SK-N-SH treated with all-trans-retinoic acid at 6 μM for 48 hours (cell line): Measurements from ENCODE around the gene COPZ2.
A peak's percentile ranks its signal among the peaks of the same experiment; 100 is the strongest.

Experiments used
- ATAC-seq: fragments of 200-7000 bp; cut with Tn5 transposase; 3 replicates; pipeline ENCODE4 v1.9.1; 2020; ENCODE audit warnings: mild to moderate bottlenecking, moderate library complexity
- ARNTL ChIP-seq: fragments of 450-650 bp; formaldehyde crosslinking; IDR thresholded peaks from 2 replicates; pipeline ENCODE4 v1.5.0; 2020; ENCODE audit warnings: low read depth, mild to moderate bottlenecking, moderate library complexity, borderline replicate concordance
- CSDC2 ChIP-seq: fragments of 250-450 bp; sonication (Bioruptor Pico); IDR thresholded peaks from 2 replicates; pipeline ENCODE4 v1.5.0; 2020; ENCODE audit warnings: mild to moderate bottlenecking, moderate library complexity
- CSRNP3 ChIP-seq: fragments of 250-450 bp; sonication (Bioruptor Pico); IDR thresholded peaks from 2 replicates; pipeline ENCODE4 v1.5.1; 2021; ENCODE audit warnings: mild to moderate bottlenecking, moderate library complexity
- GLIS3 ChIP-seq: fragments of 250-450 bp; sonication (Bioruptor Pico); IDR thresholded peaks from 2 replicates; pipeline ENCODE4 v1.5.0; 2020; ENCODE audit warnings: mild to moderate bottlenecking, moderate library complexity
- ISL1 ChIP-seq: fragments of 250-450 bp; sonication (Bioruptor Pico); IDR thresholded peaks from 2 replicates; pipeline ENCODE4 v2.1.2; 2022; ENCODE audit warnings: mild to moderate bottlenecking, moderate library complexity
- OSR1 ChIP-seq: fragments of 250-450 bp; sonication (Bioruptor Pico); IDR thresholded peaks from 2 replicates; pipeline ENCODE4 v1.8.0; 2022; ENCODE audit warnings: moderate library complexity, mild to moderate bottlenecking, inconsistent platforms
- PATZ1 ChIP-seq: fragments of 250-450 bp; sonication (Bioruptor Pico); IDR thresholded peaks from 2 replicates; pipeline ENCODE4 v1.8.0; 2020; ENCODE audit warnings: mild to moderate bottlenecking, moderate library complexity, borderline replicate concordance
- POU6F1 ChIP-seq: fragments of 250-450 bp; sonication (Bioruptor Pico); IDR thresholded peaks from 2 replicates; pipeline ENCODE4 v1.8.0; 2021; ENCODE audit warnings: low read depth, mild to moderate bottlenecking, moderate library complexity, borderline replicate concordance
- PPARA ChIP-seq: fragments of 250-450 bp; sonication (Bioruptor Pico); IDR thresholded peaks from 2 replicates; pipeline ENCODE4 v1.5.0; 2020; ENCODE audit warnings: mild to moderate bottlenecking, borderline replicate concordance
- SNAI2 ChIP-seq: fragments of 250-450 bp; sonication (Bioruptor Pico); IDR thresholded peaks from 2 replicates; pipeline ENCODE4 v1.5.0; 2020; ENCODE audit warnings: mild to moderate bottlenecking, moderate library complexity
- TCF4 ChIP-seq: fragments of 250-450 bp; sonication (Bioruptor Pico); IDR thresholded peaks from 2 replicates; pipeline ENCODE4 v1.8.0; 2021; ENCODE audit warnings: mild to moderate bottlenecking, moderate library complexity, borderline replicate concordance
- TOX ChIP-seq: fragments of 250-450 bp; sonication (Bioruptor Pico); IDR thresholded peaks from 2 replicates; pipeline ENCODE4 v1.8.0; 2021; ENCODE audit warnings: mild to moderate bottlenecking, moderate library complexity, borderline replicate concordance
- TSHZ2 ChIP-seq: fragments of 250-450 bp; sonication (Bioruptor Pico); IDR thresholded peaks from 2 replicates; pipeline ENCODE4 v1.5.0; 2020; ENCODE audit warnings: mild to moderate bottlenecking, moderate library complexity
- ZC3H10 ChIP-seq: fragments of 250-450 bp; sonication (Bioruptor Pico); IDR thresholded peaks from 2 replicates; pipeline ENCODE4 v1.5.1; 2021; ENCODE audit warnings: mild to moderate bottlenecking, moderate library complexity
- ZFP30 ChIP-seq: fragments of 450-650 bp; formaldehyde crosslinking; IDR thresholded peaks from 2 replicates; pipeline ENCODE4 v1.5.0; 2022; ENCODE audit warnings: mild to moderate bottlenecking, moderate library complexity
- ZNF565 ChIP-seq: fragments of 450-650 bp; formaldehyde crosslinking; conservative IDR thresholded peaks from 2 replicates; pipeline ENCODE4 v1.5.0; 2020; ENCODE audit warnings: low read depth, mild to moderate bottlenecking, moderate library complexity
- ZNF70 ChIP-seq: fragments of 450-650 bp; formaldehyde crosslinking; IDR thresholded peaks from 2 replicates; pipeline ENCODE4 v1.5.0; 2020; ENCODE audit warnings: mild to moderate bottlenecking, moderate library complexity
- ZNF8 ChIP-seq: fragments of 450-650 bp; formaldehyde crosslinking; IDR thresholded peaks from 2 replicates; pipeline ENCODE4 v1.5.0; 2020; ENCODE audit warnings: mild to moderate bottlenecking, moderate library complexity

Gene COPZ2

GRCh38 chr17:47996201-47996600, 41.4 kb downstream of the COPZ2 start (continued):
- TF ChIP-seq TSHZ2 (CRISPR knock-in tag), result peak; percentile 71; the same call in 1 of the 2 replicates
- no peak for TF ChIP-seq ZC3H10 (CRISPR knock-in tag)

GRCh38 chr17:47995241-47995935, 42.2 kb downstream of the COPZ2 start:
- TF ChIP-seq CSDC2 (CRISPR knock-in tag) (no peak), PPARA (CRISPR knock-in tag) (no peak), SNAI2 (CRISPR knock-in tag) (no peak), ZNF70 (no peak), TCF4 (no peak), ZNF565 (CRISPR knock-in tag) (no peak), TOX (CRISPR knock-in tag) (no peak), ZFP30 (CRISPR knock-in tag) (no peak), POU6F1 (CRISPR knock-in tag) (no peak), ARNTL (CRISPR knock-in tag) (no peak), ZC3H10 (CRISPR knock-in tag) (no peak), ISL1 (CRISPR knock-in tag) (no peak), OSR1 (CRISPR knock-in tag) (no peak), ZNF8 (CRISPR knock-in tag) (no peak), PATZ1 (no peak), GLIS3 (no peak), CSRNP3 (CRISPR knock-in tag) (no peak)
- no peak for ATAC-seq

GRCh38 chr17:47994724-47995123, 42.9 kb downstream of the COPZ2 start:
- no peak for ATAC-seq
- TF ChIP-seq CSDC2 (CRISPR knock-in tag) (no peak), ISL1 (CRISPR knock-in tag) (no peak), ZFP30 (CRISPR knock-in tag) (no peak), POU6F1 (CRISPR knock-in tag) (no peak)

- TF ChIP-seq ZC3H10 (CRISPR knock-in tag) (no peak), OSR1 (CRISPR knock-in tag) (no peak)
- ATAC-seq, result no peak
These were observed 43.6 kb downstream of the COPZ2 start for GRCh38 chr17:47993964-47994363.
